HCT116 (cell line): ENCODE results near the gene DENND5A. TPM values are rescaled to one million over a fixed set of nuclear protein-coding genes. Genes with fewer than 3 reads are reported as not detected.
"Not testable (repeated sequence)": the region's sequence is repeated elsewhere in the genome, so short reads cannot be mapped to it uniquely, and the experiment has no call there.

Experiments
- ATAC-seq: fragments of 200-7000 bp; cut with Tn5 transposase; 2 replicates; pipeline ENCODE4 v1.9.1; 2020; ENCODE audit warnings: mild to moderate bottlenecking, moderate library complexity
- BruUV-seq: library from RNA; stranded (reverse); fragments of 400-500 nt; replicated peaks from 2 replicates; lab custom pipeline; 2021; lab: Mats Ljungman, UMichigan
- CTCF ChIA-PET: fragments of 300-600 bp; sonication (Branson Sonifier 250); formaldehyde crosslinking; loops from one replicate; lab custom pipeline; 2021; ENCODE audit warnings: antibody characterized with exemption; lab: Charles Lee
- POLR2A ChIA-PET: fragments of 300-600, 350-600 bp; sonication (Branson Sonifier 250); formaldehyde crosslinking; loops from one replicate; lab custom pipeline; 2021; ENCODE audit warnings: antibody characterized with exemption; lab: Charles Lee
- RAD21 ChIA-PET, 2 experiments: fragments of 300-600 bp; sonication (Branson Sonifier 250); formaldehyde crosslinking; loops; one replicate each; lab custom pipeline; 2023; ENCODE audit warnings: low total read pairs in 2 of 2; ENCODE audit not compliant: uncharacterized antibody in 2 of 2, unreplicated experiment in 2 of 2, low non-redundant PET in 1 of 2; lab: Charles Lee
- DNase-seq: peaks from one replicate; pipeline ENCODE4 v3.0.0-alpha.2; 2010; ENCODE audit warnings: low read depth, low spot score
- H2AFZ ChIP-seq: fragments of 200-600 bp; shearing (Covaris generic), sonication (generic); 2 replicates; pipeline ENCODE4 v1.6.1; 2017; ENCODE audit warnings: low read depth, mixed run types, mixed read lengths, antibody characterized with exemption, low read length; ENCODE audit not compliant: poor library complexity, severe bottlenecking
- H3K27ac ChIP-seq: 2 replicates; pipeline ENCODE4 v1.5.1; 2012; ENCODE audit warnings: low read depth, low read length
- H3K27me3 ChIP-seq: fragments of 200-600 bp; sonication (generic); 2 replicates; pipeline ENCODE4 v1.6.1; 2016; ENCODE audit warnings: mixed run types, low read length, mixed read lengths; ENCODE audit not compliant: insufficient read depth
- H3K36me3 ChIP-seq, 2 experiments: fragments of 200-500 bp in 1 of 2; fragments of 200-600 bp in 1 of 2; sonication (Bioruptor generic) in 1 of 2; sonication (generic) in 1 of 2; 2 replicates each; pipeline versions ENCODE4 v1.5.1 to v1.6.1; 2014 to 2016; ENCODE audit warnings: low read length in 2 of 2, inconsistent platforms in 1 of 2, mixed read lengths in 1 of 2, mixed run types in 1 of 2; ENCODE audit not compliant: insufficient read depth in 2 of 2, control insufficient read depth in 1 of 2
- H3K4me1 ChIP-seq, 2 experiments: fragments of 200-600 bp in 1 of 2; sonication (generic) in 1 of 2; 2 replicates each; pipeline versions ENCODE4 v1.5.1 to v1.6.1; 2012 to 2017; ENCODE audit warnings: low read length in 2 of 2, inconsistent platforms in 1 of 2, mild to moderate bottlenecking in 1 of 2, mixed read lengths in 1 of 2, mixed run types in 1 of 2, moderate library complexity in 1 of 2; ENCODE audit not compliant: insufficient read depth in 2 of 2, control insufficient read depth in 1 of 2
- H3K4me2 ChIP-seq: fragments of 200-600 bp; sonication (generic); 2 replicates; pipeline ENCODE4 v1.6.1; 2017; ENCODE audit warnings: mixed run types, low read length, mixed read lengths
- H3K4me3 ChIP-seq, 2 experiments: fragments of 200-600 bp in 1 of 2; sonication (generic) in 1 of 2; replicated peaks in 1 of 2; 2 replicates each; pipeline ENCODE4 v1.5.1; 2011 to 2016; ENCODE audit warnings: low read length in 2 of 2, control low read depth in 1 of 2, low read depth in 1 of 2, mild to moderate bottlenecking in 1 of 2, mixed read lengths in 1 of 2, mixed run types in 1 of 2
- H3K79me2 ChIP-seq: fragments of 200-600 bp; sonication (generic); 2 replicates; pipeline ENCODE4 v1.6.1; 2017; ENCODE audit warnings: mild to moderate bottlenecking, mixed run types, low read length, moderate library complexity, mixed read lengths; ENCODE audit not compliant: insufficient read depth
- H3K9ac ChIP-seq: fragments of 200-600 bp; sonication (generic); 2 replicates; pipeline ENCODE4 v1.6.1; 2016; ENCODE audit warnings: low read length, mixed read lengths
- H3K9me2 ChIP-seq: fragments of 200-600 bp; sonication (generic), shearing (Covaris generic); 2 replicates; pipeline ENCODE4 v1.6.1; 2017; ENCODE audit warnings: mixed run types, mild to moderate bottlenecking, moderate library complexity; ENCODE audit not compliant: insufficient read depth
- H3K9me3 ChIP-seq, 2 experiments: fragments of 200-500 bp in 1 of 2; fragments of 200-600 bp in 1 of 2; sonication (Bioruptor generic) in 1 of 2; sonication (generic) in 1 of 2; 2 replicates each; pipeline ENCODE4 v1.6.1; 2014 to 2017; ENCODE audit warnings: low read length in 2 of 2, mixed read lengths in 2 of 2, inconsistent platforms in 1 of 2, low read depth in 1 of 2, mild to moderate bottlenecking in 1 of 2, mixed run types in 1 of 2, moderate library complexity in 1 of 2; ENCODE audit not compliant: control insufficient read depth in 1 of 2, insufficient read depth in 1 of 2
- H4K20me1 ChIP-seq: fragments of 200-600 bp; sonication (generic), shearing (Covaris generic); 2 replicates; pipeline ENCODE4 v1.6.1; 2017; ENCODE audit warnings: mixed run types, mild to moderate bottlenecking, moderate library complexity; ENCODE audit not compliant: insufficient read depth
- ATF3 ChIP-seq: IDR thresholded peaks from 2 replicates; pipeline ENCODE4 v1.6.1; 2012
- EZH2 ChIP-seq: fragments of 200-600 bp; sonication (generic); IDR thresholded peaks from 2 replicates; pipeline ENCODE4 v1.6.1; 2017; ENCODE audit warnings: antibody characterized with exemption, mixed run types
- EZH2phosphoT487 ChIP-seq: fragments of 200-600 bp; IDR thresholded peaks from 2 replicates; pipeline ENCODE4 v1.6.1; 2018; ENCODE audit warnings: antibody characterized with exemption, borderline replicate concordance
- FOSL1 ChIP-seq: IDR thresholded peaks from 2 replicates; pipeline ENCODE4 v1.6.1; 2012; ENCODE audit warnings: low read depth
- MAX ChIP-seq: IDR thresholded peaks from 2 replicates; pipeline ENCODE4 v1.6.1; 2012
- POLR2AphosphoS5 ChIP-seq: IDR thresholded peaks from 2 replicates; pipeline ENCODE4 v1.6.1; 2011; ENCODE audit warnings: mild to moderate bottlenecking, low read depth, low read length, moderate library complexity
- SIN3A ChIP-seq: IDR thresholded peaks from 2 replicates; pipeline ENCODE4 v1.6.1; 2012; ENCODE audit warnings: low read depth
- SP1 ChIP-seq: IDR thresholded peaks from 2 replicates; pipeline ENCODE4 v1.6.1; 2012; ENCODE audit warnings: low read depth
- SRF ChIP-seq: IDR thresholded peaks from 2 replicates; pipeline ENCODE4 v1.6.1; 2012; ENCODE audit warnings: low read depth
- TCF7L2 ChIP-seq: IDR thresholded peaks from 2 replicates; pipeline ENCODE4 v1.7.0; 2011; ENCODE audit warnings: borderline replicate concordance, inconsistent platforms; ENCODE audit not compliant: insufficient read depth, insufficient read length; ENCODE audit errors: extremely low read depth
- ZFX ChIP-seq: fragments of 450-650 bp; IDR thresholded peaks from 2 replicates; pipeline ENCODE4 v1.6.1; 2017
- ZNF274 ChIP-seq: fragments of 200-500 bp; sonication (Bioruptor generic); IDR thresholded peaks from 2 replicates; pipeline ENCODE4 v1.6.1; 2014; ENCODE audit warnings: mild to moderate bottlenecking, low read depth, low read length, inconsistent platforms
- intact Hi-C: fragments of 100-400 bp; cut with micrococcal nuclease; formaldehyde crosslinking; loops from 2 replicates; pipeline ENCODE4 v1.10.0; 2022
- total RNA-seq: library from RNA; stranded (reverse); gene quantifications from one replicate; pipeline ENCODE4 v1.2.1, GENCODE V29; 2021; ENCODE audit not compliant: unreplicated experiment

Gene DENND5A
- total RNA-seq, 1 experiment from 2014 or later: 48.6 TPM

GRCh38 chr11:9264316-9265210 is 587 bp downstream of the DENND5A start:
- intact Hi-C loops: loop anchor here (5.0 kb wide), 1 partner anchor 92 kb away; no protein-coding TSS in a partner anchor
- RAD21 ChIA-PET: no interaction called here
- H3K79me2 ChIP-seq: peaks cover 51% of the 10 kb centered on the region

GRCh38 chr11:9263840-9264315 is 1.3 kb downstream of the DENND5A start:
- no peak for TF ChIP-seq EZH2
- TF ChIP-seq SRF: no peak
- TF ChIP-seq ZNF274: no peak
- TF ChIP-seq MAX: no peak
- TF ChIP-seq SIN3A: no peak
- no peak for TF ChIP-seq FOSL1
- TF ChIP-seq SP1: no peak
- TF ChIP-seq ATF3: no peak
- TF ChIP-seq TCF7L2: no peak
- TF ChIP-seq EZH2phosphoT487: no peak
- no peak for TF ChIP-seq POLR2AphosphoS5
- Histone ChIP-seq H3K79me2 (peaks cover 57% of the 10 kb centered on the region), H3K27ac (peak overlapping the region; percentile 76; the same call in 1 of the 2 replicates), H3K4me2 (peak overlapping the region; percentile 87), H3K4me1 (peaks cover 8 to 31% of the 10 kb centered on the region in 2 experiments; a peak in 2 of 4 replicates), H3K27me3 (no peaks in the 10 kb centered on the region), H2AFZ (no peak overlapping the region), H3K9me2 (peaks cover 4% of the 10 kb centered on the region; the same call in 1 of the 2 replicates), H3K36me3 (no peaks in the 10 kb centered on the region), H4K20me1 (peaks cover 3% of the 10 kb centered on the region; the same call in 1 of the 2 replicates), H3K4me3 (peak overlapping the region; percentile 83 to 85), H3K9ac (peak overlapping the region; percentile 84), H3K9me3 (no peaks in the 10 kb centered on the region)
- TSS peak; percentile 84 for BruUV-seq
- DNase-seq (no peak), ATAC-seq (no peak)
- RAD21 ChIA-PET: no interaction called here
- CTCF ChIA-PET: no interaction called here
- POLR2A ChIA-PET: interaction anchor here (0.6 kb wide), 1 partner anchor 91 kb away, joined by 4 read pairs; no protein-coding TSS in a partner anchor
- intact Hi-C loops: loop anchor here (5.0 kb wide), 1 partner anchor 92 kb away; no protein-coding TSS in a partner anchor

More at GRCh38 chr11:9264316-9265210, 587 bp downstream of the DENND5A start:
- POLR2A ChIA-PET: interaction anchor here (0.6 to 0.9 kb wide), 2 partner anchors 91 to 196 kb away, joined by 4 read pairs; partner anchors contain the start of gene ZNF143
- no TSS peak for BruUV-seq
- H3K9me3 ChIP-seq: no peaks in the 10 kb centered on the region
- H3K27me3 ChIP-seq: no peaks in the 10 kb centered on the region
- peak overlapping the region; percentile 76 for H3K27ac ChIP-seq
- TF ChIP-seq ZFX (peak; percentile 79; the same call in 1 of the 2 replicates), FOSL1 (no peak)
- TF ChIP-seq, all 23 proteins: peak for 1
- peak; percentile 61 for ATAC-seq
- Histone ChIP-seq H3K36me3 (no peaks in the 10 kb centered on the region), H3K4me3 (peak overlapping the region; percentile 83 to 85), H4K20me1 (peaks cover 3% of the 10 kb centered on the region; the same call in 1 of the 2 replicates), H3K9ac (peak overlapping the region; percentile 84), H3K4me2 (peak overlapping the region; percentile 87), H3K4me1 (peaks cover 10 to 34% of the 10 kb centered on the region in 2 experiments), H3K9me2 (peaks cover 4% of the 10 kb centered on the region; the same call in 1 of the 2 replicates), H2AFZ (no peak overlapping the region)
- no peak for DNase-seq
- CTCF ChIA-PET: interaction anchor here (0.7 kb wide), 1 partner anchor 242 kb away, joined by 3 read pairs; no protein-coding TSS in a partner anchor

- DNase-seq, H3K4me2 ChIP-seq, H4K20me1 ChIP-seq, H3K9me2 ChIP-seq, H3K9me3 ChIP-seq, H3K27ac ChIP-seq, H3K4me3 ChIP-seq, ATAC-seq, BruUV-seq, RAD21 ChIA-PET, H3K27me3 ChIP-seq, H3K9ac ChIP-seq, H2AFZ ChIP-seq, H3K36me3 ChIP-seq: not testable (repeated sequence)
- ChIA-PET POLR2A (interaction anchor here (0.8 kb wide), 1 partner anchor 10 kb away, joined by 4 read pairs; no protein-coding TSS in a partner anchor), CTCF (interaction anchor here (1.0 to 1.5 kb wide), 2 partner anchors 10 to 246 kb away, joined by 3 to 4 read pairs; no protein-coding TSS in a partner anchor)
- peaks cover 8 to 28% of the 10 kb centered on the region in 2 experiments; a peak in 2 of 4 replicates for H3K4me1 ChIP-seq
- intact Hi-C loops: loop anchor here (5.0 kb wide), 1 partner anchor 88 kb away; no protein-coding TSS in a partner anchor
- H3K79me2 ChIP-seq: peaks cover 78% of the 10 kb centered on the region
These were observed 4.4 kb downstream of the DENND5A start for GRCh38 chr11:9260838-9261146.
